ENCODE measurements around the gene EIF4G1. TPM values are rescaled to one million over a fixed set of nuclear protein-coding genes. Genes with fewer than 3 reads are reported as not detected.

EIF4G1 gene
- total and polyA plus RNA-seq, 2 experiments from 2014 or later, result 204 to 254 TPM

DNA sequence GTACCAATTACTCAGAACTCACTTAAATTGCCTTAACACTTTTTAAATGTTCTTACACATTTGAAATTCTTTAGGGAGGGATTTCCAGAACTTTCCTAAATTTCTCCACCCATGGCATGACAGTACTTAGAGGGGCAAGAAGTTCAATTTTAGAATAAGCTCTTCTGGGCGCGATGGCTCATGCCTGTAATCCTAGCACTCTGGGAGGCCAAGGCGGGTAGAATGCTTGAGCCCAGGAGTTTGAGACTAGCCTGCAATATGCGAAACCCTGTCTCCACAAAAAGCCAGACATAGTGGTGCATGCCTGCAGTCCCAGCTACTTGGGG, 33.6 kb downstream of the EIF4G1 start:
- no peaks in the 10 kb centered on the region for H3K9me2 ChIP-seq (replicated peaks; ENCODE audit: insufficient read depth)
- H3K36me3 ChIP-seq (replicated peaks; ENCODE audit: insufficient read depth, low read depth), result no peaks in the 10 kb centered on the region
- H3K9me3 ChIP-seq (ENCODE audit: low read depth), result no peaks in the 10 kb centered on the region
- H3K27ac ChIP-seq, result peak overlapping the region; percentile 59
- H3K4me2 ChIP-seq, result no peak overlapping the region
- H4K20me1 ChIP-seq (ENCODE audit: insufficient read depth, poor library complexity, severe bottlenecking), result no peaks in the 10 kb centered on the region
- 82% methylated on average over 4 of the region's 4 CpGs for whole genome bisulfite sequencing (ENCODE audit: low lambda C conversion rate, missing lambda C conversion rate)
- TF ChIP-seq, protein P1, sequence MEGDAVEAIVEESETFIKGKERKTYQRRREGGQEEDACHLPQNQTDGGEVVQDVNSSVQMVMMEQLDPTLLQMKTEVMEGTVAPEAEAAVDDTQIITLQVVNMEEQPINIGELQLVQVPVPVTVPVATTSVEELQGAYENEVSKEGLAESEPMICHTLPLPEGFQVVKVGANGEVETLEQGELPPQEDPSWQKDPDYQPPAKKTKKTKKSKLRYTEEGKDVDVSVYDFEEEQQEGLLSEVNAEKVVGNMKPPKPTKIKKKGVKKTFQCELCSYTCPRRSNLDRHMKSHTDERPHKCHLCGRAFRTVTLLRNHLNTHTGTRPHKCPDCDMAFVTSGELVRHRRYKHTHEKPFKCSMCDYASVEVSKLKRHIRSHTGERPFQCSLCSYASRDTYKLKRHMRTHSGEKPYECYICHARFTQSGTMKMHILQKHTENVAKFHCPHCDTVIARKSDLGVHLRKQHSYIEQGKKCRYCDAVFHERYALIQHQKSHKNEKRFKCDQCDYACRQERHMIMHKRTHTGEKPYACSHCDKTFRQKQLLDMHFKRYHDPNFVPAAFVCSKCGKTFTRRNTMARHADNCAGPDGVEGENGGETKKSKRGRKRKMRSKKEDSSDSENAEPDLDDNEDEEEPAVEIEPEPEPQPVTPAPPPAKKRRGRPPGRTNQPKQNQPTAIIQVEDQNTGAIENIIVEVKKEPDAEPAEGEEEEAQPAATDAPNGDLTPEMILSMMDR (IDR thresholded peaks at IDR 0.05; ENCODE audit: poor library complexity), result no peak
- TF ChIP-seq EZH2phosphoT487 (IDR thresholded peaks at IDR 0.05; ENCODE audit: low read depth, severe bottlenecking, unreplicated experiment), result no peak
- no peak for TF ChIP-seq EZH2 (IDR thresholded peaks at IDR 0.05; ENCODE audit: borderline replicate concordance)
- no peak overlapping the region for H2AFZ ChIP-seq
- H3K79me2 ChIP-seq, result no peaks in the 10 kb centered on the region
- H3K4me1 ChIP-seq (ENCODE audit: insufficient read depth), result peaks cover 27% of the 10 kb centered on the region
- DNase-seq (ENCODE audit: low spot score), result no peak
- H3K27me3 ChIP-seq, result no peaks in the 10 kb centered on the region
- H3K4me3 ChIP-seq, result no peak overlapping the region

DNA sequence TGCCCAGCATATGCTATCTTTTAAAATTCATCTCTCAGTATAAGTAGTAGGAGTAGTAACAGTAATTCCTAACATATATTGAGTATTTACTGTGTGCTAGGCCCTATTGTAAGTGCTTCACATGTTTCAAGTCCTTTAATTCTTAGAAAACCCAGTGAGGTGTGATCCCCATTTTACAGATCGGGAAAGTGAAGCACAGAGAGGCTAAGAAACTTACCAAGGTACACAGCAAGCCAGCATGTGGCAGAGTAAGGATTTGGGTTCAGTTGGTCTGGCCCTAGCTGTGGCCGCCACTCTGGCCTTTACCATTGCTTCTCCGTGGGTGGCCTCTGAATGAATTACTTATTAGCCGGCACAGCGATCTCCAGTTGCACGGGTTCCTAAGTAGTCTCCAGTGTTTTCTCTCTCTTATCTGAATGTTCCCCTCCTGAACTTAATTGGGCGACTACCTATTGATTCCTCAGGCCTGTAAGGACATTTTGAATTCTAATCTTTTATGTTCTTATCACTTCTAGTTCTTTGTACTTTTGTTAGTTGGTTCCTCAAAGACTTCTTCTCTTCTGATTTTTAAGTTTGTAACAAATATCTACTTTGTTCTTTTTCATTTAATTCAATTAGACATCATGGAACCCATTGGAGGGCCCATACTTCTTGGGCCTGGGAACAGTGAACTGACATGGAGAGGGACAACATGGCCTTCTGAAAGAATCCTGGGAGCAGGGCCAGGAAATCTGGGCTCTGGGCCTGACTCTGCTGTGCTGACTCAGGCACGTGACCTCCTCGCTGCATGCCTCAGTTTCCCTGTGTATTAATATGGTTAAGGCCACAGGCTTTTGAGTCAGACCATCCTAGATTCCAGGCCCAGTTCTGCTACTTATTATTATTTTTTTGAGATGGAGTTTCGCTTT, 35.4 kb downstream of the EIF4G1 start:
- no peaks in the 10 kb centered on the region for H3K79me2 ChIP-seq
- H3K4me2 ChIP-seq, result no peak overlapping the region
- H3K9me2 ChIP-seq (replicated peaks; ENCODE audit: insufficient read depth), result no peaks in the 10 kb centered on the region
- peaks cover 25% of the 10 kb centered on the region for H3K4me1 ChIP-seq (ENCODE audit: insufficient read depth)
- H3K4me3 ChIP-seq, result no peak overlapping the region
- H3K9me3 ChIP-seq (ENCODE audit: low read depth), result no peaks in the 10 kb centered on the region
- no peaks in the 10 kb centered on the region for H3K27me3 ChIP-seq
- H2AFZ ChIP-seq, result no peak overlapping the region
- DNase-seq (ENCODE audit: low spot score), result no peak
- WGBS (ENCODE audit: low lambda C conversion rate, missing lambda C conversion rate), result 79% methylated on average over 10 of the region's 10 CpGs
- TF ChIP-seq, protein P1 (IDR thresholded peaks at IDR 0.05; ENCODE audit: poor library complexity), result no peak
- no peak for TF ChIP-seq EZH2phosphoT487 (IDR thresholded peaks at IDR 0.05; ENCODE audit: low read depth, severe bottlenecking, unreplicated experiment)
- TF ChIP-seq EZH2 (IDR thresholded peaks at IDR 0.05; ENCODE audit: borderline replicate concordance), result no peak
- H3K36me3 ChIP-seq (replicated peaks; ENCODE audit: insufficient read depth, low read depth), result no peaks in the 10 kb centered on the region
- no peak overlapping the region for H3K27ac ChIP-seq
- H4K20me1 ChIP-seq (ENCODE audit: insufficient read depth, poor library complexity, severe bottlenecking), result no peaks in the 10 kb centered on the region

DNA sequence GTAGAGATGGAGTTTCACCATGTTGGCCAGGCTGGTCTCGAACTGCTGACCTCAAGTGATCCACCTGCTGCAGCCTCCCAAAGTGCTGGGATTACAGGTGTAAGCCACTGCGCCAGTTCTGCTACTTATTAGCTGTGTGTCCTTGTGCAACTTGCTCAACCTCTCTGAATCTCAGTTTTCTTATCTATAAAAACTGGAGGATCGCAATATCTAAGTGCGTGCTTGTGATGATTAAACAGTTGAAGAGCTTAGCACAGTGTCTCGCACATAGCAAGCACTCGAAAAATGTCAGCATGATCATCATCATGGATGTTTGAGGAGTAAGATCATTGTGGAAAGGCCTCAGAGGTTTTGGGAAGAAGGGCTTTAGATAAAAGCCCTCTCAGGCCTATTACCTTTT, 36.2 kb downstream of the EIF4G1 start:
- DNase-seq (ENCODE audit: low spot score), result no peak
- no peak overlapping the region for H3K4me2 ChIP-seq
- no peak for TF ChIP-seq EZH2 (IDR thresholded peaks at IDR 0.05; ENCODE audit: borderline replicate concordance)
- TF ChIP-seq, protein P1 (IDR thresholded peaks at IDR 0.05; ENCODE audit: poor library complexity), result no peak
- no peak for TF ChIP-seq EZH2phosphoT487 (IDR thresholded peaks at IDR 0.05; ENCODE audit: low read depth, severe bottlenecking, unreplicated experiment)
- 96% methylated on average over 6 of the region's 6 CpGs for WGBS (ENCODE audit: low lambda C conversion rate, missing lambda C conversion rate)
- no peaks in the 10 kb centered on the region for H4K20me1 ChIP-seq (ENCODE audit: insufficient read depth, poor library complexity, severe bottlenecking)
- H3K9me2 ChIP-seq (replicated peaks; ENCODE audit: insufficient read depth), result no peaks in the 10 kb centered on the region
- no peaks in the 10 kb centered on the region for H3K27me3 ChIP-seq
- H3K79me2 ChIP-seq, result no peaks in the 10 kb centered on the region
- H3K4me3 ChIP-seq, result no peak overlapping the region
- H3K27ac ChIP-seq, result no peak overlapping the region
- H3K36me3 ChIP-seq (replicated peaks; ENCODE audit: insufficient read depth, low read depth), result no peaks in the 10 kb centered on the region
- H3K9me3 ChIP-seq (ENCODE audit: low read depth), result no peaks in the 10 kb centered on the region
- no peak overlapping the region for H2AFZ ChIP-seq
- peaks cover 17% of the 10 kb centered on the region for H3K4me1 ChIP-seq (ENCODE audit: insufficient read depth)

All from hepatocyte (in vitro differentiated cells).